Endodermal cell (in vitro differentiated cells): ENCODE results near the gene PTPRN2. TPM values are rescaled to one million over a fixed set of nuclear protein-coding genes. Genes with fewer than 3 reads are reported as not detected.

Experiments used
- DNase-seq: peaks from one replicate; pipeline ENCODE4 v3.0.0-alpha.2; 2017
- H3K27ac ChIP-seq: 2 replicates; pipeline ENCODE4 v1.5.1; 2013; ENCODE audit warnings: mild to moderate bottlenecking, low read depth, low read length, moderate library complexity
- H3K27me3 ChIP-seq: 2 replicates; pipeline ENCODE4 v1.6.1; 2013; ENCODE audit warnings: mild to moderate bottlenecking, low read length, moderate library complexity; ENCODE audit not compliant: insufficient read depth, control insufficient read depth, poor library complexity, severe bottlenecking
- H3K36me3 ChIP-seq: 2 replicates; pipeline ENCODE4 v1.7.0; 2013; ENCODE audit warnings: mild to moderate bottlenecking, low read length, moderate library complexity; ENCODE audit not compliant: control insufficient read depth, insufficient read depth
- H3K4me1 ChIP-seq: one replicate; pipeline ENCODE4 v1.7.0; 2013; ENCODE audit warnings: low read length; ENCODE audit not compliant: control insufficient read depth, insufficient read depth
- H3K4me3 ChIP-seq: 2 replicates; pipeline ENCODE4 v1.5.1; 2013; ENCODE audit warnings: mild to moderate bottlenecking, low read length, moderate library complexity
- H3K9ac ChIP-seq: 2 replicates; pipeline ENCODE4 v1.6.1; 2013; ENCODE audit warnings: mild to moderate bottlenecking, low read length, moderate library complexity; ENCODE audit not compliant: poor library complexity, severe bottlenecking; ENCODE audit errors: extremely low read depth
- H3K9me3 ChIP-seq: 2 replicates; pipeline ENCODE4 v1.6.1; 2013; ENCODE audit warnings: mild to moderate bottlenecking, low read length, moderate library complexity; ENCODE audit not compliant: control insufficient read depth
- H3K27ac Mint-ChIP-seq: 2 replicates; pipeline ENCODE4 v1.8.0; 2020; ENCODE audit warnings: mixed read lengths
- H3K27me3 Mint-ChIP-seq: 2 replicates; pipeline ENCODE4 v1.8.0; 2021; ENCODE audit warnings: mild to moderate bottlenecking, mixed read lengths; ENCODE audit not compliant: insufficient read depth
- H3K36me3 Mint-ChIP-seq: 2 replicates; pipeline ENCODE4 v1.8.0; 2020; ENCODE audit warnings: low read depth, mixed read lengths
- H3K4me1 Mint-ChIP-seq: 2 replicates; pipeline ENCODE4 v1.8.0; 2020; ENCODE audit warnings: mixed read lengths
- H3K4me3 Mint-ChIP-seq: 2 replicates; pipeline ENCODE4 v1.8.0; 2020; ENCODE audit warnings: mild to moderate bottlenecking, moderate library complexity, mixed read lengths
- H3K9me3 Mint-ChIP-seq: 2 replicates; pipeline ENCODE4 v1.8.0; 2020; ENCODE audit warnings: mild to moderate bottlenecking, mixed read lengths
- WGBS, 2 experiments: methylation state at CpG; one replicate each; pipeline versions ENCODE4 v1.1.5 to v1.1.7; 2013; ENCODE audit warnings: missing lambda C conversion rate in 2 of 2, mixed read lengths in 1 of 2; ENCODE audit not compliant: insufficient coverage in 1 of 2, insufficient read length in 1 of 2; 5-methylcytosine and 5-hydroxymethylcytosine counted together
- total RNA-seq, 2 donors: library from RNA; stranded (reverse); fragmentation: NEBNext Ultra II Directional in 1 of 2; extraction: Animal tissue kit (Norgen Biotek cat#: 25700) in 1 of 2; gene quantifications; 2 replicates in 1 of 2; 3 replicates in 1 of 2; pipeline ENCODE4 v1.2.1, GENCODE V29; 2021
- TF ChIP-seq, protein P1 (sequence below): fragments of 200-600 bp; sonication (generic); conservative IDR thresholded peaks from 2 replicates; pipeline ENCODE4 v1.5.0; 2021; ENCODE audit warnings: antibody characterized with exemption, mild to moderate bottlenecking

Gene PTPRN2
- total RNA-seq, 2 donors from 2014 or later = 0.69 to 1.2 TPM

DNA sequence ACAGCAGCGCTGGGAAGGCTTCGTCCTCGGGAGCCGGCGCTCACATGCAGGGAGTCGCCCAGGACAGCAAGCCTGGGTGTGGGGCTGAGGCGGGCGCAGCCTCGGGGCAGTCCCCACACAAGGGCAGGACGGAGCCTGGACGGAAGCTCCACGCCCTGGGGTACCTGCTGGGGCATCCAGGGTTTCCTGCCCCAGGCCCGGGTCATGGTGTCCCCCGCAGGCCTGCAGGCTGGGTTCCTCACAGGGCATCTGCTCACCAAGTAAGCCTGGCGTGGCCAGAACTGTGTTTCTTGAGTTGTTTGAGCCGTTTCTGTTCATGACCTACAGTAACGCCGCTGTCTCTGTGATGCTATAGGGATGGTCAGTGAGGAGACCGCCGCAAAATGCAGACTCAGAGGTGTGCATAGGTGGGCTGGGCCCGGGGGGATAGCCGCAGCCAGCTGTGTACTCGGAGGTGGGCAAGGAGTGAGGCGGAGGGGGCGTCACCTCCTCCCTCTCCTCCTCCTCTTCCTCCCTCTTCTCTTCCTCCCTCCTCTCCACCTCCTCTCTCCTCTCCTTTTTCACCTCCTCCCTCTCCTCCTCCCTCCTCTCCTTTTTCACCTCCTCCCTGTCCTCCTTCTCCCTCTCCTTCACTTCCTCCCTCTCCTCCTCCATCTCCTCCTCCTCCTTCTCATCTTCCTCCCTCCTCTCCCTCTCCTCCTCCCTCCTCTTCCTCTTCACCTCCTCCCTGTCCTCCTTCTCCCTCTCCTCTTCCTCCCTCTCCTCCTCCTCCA is 811.9 kb downstream of the PTPRN2 start:
- DNase-seq = no peak
- H3K9me3 Mint-ChIP-seq = peaks cover 7% of the 10 kb centered on the region
- H3K36me3 ChIP-seq = no peaks in the 10 kb centered on the region
- WGBS, 2 experiments = 80 to 84% methylated on average over 16 to 24 of the region's 25 CpGs
- H3K27ac Mint-ChIP-seq = no peak overlapping the region
- no peaks in the 10 kb centered on the region for H3K4me1 ChIP-seq
- H3K4me1 Mint-ChIP-seq = no peaks in the 10 kb centered on the region
- no peaks in the 10 kb centered on the region for H3K36me3 Mint-ChIP-seq
- H3K27ac ChIP-seq = no peak overlapping the region
- TF ChIP-seq, protein P1, sequence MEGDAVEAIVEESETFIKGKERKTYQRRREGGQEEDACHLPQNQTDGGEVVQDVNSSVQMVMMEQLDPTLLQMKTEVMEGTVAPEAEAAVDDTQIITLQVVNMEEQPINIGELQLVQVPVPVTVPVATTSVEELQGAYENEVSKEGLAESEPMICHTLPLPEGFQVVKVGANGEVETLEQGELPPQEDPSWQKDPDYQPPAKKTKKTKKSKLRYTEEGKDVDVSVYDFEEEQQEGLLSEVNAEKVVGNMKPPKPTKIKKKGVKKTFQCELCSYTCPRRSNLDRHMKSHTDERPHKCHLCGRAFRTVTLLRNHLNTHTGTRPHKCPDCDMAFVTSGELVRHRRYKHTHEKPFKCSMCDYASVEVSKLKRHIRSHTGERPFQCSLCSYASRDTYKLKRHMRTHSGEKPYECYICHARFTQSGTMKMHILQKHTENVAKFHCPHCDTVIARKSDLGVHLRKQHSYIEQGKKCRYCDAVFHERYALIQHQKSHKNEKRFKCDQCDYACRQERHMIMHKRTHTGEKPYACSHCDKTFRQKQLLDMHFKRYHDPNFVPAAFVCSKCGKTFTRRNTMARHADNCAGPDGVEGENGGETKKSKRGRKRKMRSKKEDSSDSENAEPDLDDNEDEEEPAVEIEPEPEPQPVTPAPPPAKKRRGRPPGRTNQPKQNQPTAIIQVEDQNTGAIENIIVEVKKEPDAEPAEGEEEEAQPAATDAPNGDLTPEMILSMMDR = no peak
- H3K4me3 Mint-ChIP-seq = no peak overlapping the region
- H3K9ac ChIP-seq = no peak overlapping the region
- no peak overlapping the region for H3K4me3 ChIP-seq
- H3K27me3 ChIP-seq = no peaks in the 10 kb centered on the region
- peaks cover 67% of the 10 kb centered on the region for H3K9me3 ChIP-seq
- peaks cover 30% of the 10 kb centered on the region for H3K27me3 Mint-ChIP-seq

DNA sequence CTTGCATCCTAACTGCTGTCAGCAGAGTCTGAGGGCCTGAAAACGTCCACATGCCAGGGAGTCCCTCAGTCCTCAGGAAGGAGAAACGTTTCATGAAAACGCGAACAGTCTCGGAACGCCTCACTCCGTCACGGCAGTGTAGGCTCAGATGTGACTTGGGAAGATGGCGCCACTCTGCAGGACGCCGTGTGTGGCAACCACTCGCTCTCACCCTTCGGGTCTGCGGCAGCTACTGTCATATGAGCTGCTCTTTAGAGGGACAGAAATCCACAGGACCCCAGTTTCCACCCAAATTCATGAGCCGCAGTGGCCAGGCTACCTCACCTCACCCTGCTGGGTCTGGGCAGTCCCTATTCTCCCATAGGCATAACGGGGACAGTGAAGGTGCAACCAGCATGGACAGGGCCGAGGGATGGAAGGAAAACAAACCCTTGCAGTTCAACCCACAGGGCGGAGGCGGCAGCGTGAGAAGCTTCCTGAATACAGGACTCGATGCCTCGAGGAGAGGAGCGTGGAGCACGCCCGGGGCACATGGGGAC is 812.5 kb downstream of the PTPRN2 start:
- H3K36me3 ChIP-seq = no peaks in the 10 kb centered on the region
- TF ChIP-seq, protein P1 = no peak
- H3K9me3 ChIP-seq = peaks cover 67% of the 10 kb centered on the region
- no peaks in the 10 kb centered on the region for H3K36me3 Mint-ChIP-seq
- DNase-seq = no peak
- H3K9me3 Mint-ChIP-seq = peaks cover 7% of the 10 kb centered on the region
- H3K4me1 ChIP-seq = no peaks in the 10 kb centered on the region
- H3K27ac Mint-ChIP-seq = no peak overlapping the region
- no peaks in the 10 kb centered on the region for H3K4me1 Mint-ChIP-seq
- no peak overlapping the region for H3K9ac ChIP-seq
- H3K27me3 ChIP-seq = no peaks in the 10 kb centered on the region
- WGBS, 2 experiments = 83 to 86% methylated on average over 25 of the region's 25 CpGs
- peaks cover 30% of the 10 kb centered on the region for H3K27me3 Mint-ChIP-seq
- no peak overlapping the region for H3K4me3 ChIP-seq
- no peak overlapping the region for H3K4me3 Mint-ChIP-seq
- no peak overlapping the region for H3K27ac ChIP-seq

DNA sequence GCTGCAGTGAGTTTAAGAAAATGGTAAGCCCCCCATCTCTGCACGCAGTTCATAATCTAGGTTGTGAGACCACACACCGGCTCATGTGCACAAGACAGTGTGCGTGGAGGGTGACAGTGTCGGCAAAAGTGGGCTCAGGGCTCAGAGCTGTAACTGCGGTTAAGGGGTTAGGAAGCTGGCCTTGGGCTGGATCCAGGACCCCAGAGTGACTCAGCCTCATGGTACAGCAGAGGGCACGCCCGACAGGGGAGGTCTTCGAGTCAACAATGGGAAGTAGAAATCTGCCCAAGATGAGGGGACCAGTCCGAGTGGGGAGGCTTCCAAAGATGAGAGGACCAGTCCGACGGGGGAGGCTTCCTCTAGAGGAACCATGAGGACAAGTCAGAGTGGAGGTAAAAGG is 813.1 kb downstream of the PTPRN2 start:
- H3K9me3 ChIP-seq = peaks cover 65% of the 10 kb centered on the region
- peaks cover 7% of the 10 kb centered on the region for H3K9me3 Mint-ChIP-seq
- no peak overlapping the region for H3K27ac Mint-ChIP-seq
- no peak overlapping the region for H3K4me3 ChIP-seq
- H3K4me3 Mint-ChIP-seq = no peak overlapping the region
- no peaks in the 10 kb centered on the region for H3K36me3 ChIP-seq
- H3K4me1 ChIP-seq = no peaks in the 10 kb centered on the region
- no peak for DNase-seq
- no peaks in the 10 kb centered on the region for H3K27me3 ChIP-seq
- WGBS, 2 experiments = 81 to 85% methylated on average over 11 of the region's 11 CpGs
- TF ChIP-seq, protein P1 = no peak
- peaks cover 30% of the 10 kb centered on the region for H3K27me3 Mint-ChIP-seq
- H3K36me3 Mint-ChIP-seq = no peaks in the 10 kb centered on the region
- H3K27ac ChIP-seq = no peak overlapping the region
- H3K9ac ChIP-seq = no peak overlapping the region
- H3K4me1 Mint-ChIP-seq = peaks cover under 1% of the 10 kb centered on the region
